ENCODE data around the gene NAP1L1.
"Not testable (repeated sequence)": the region's sequence is repeated elsewhere in the genome, so short reads cannot be mapped to it uniquely, and the experiment has no call there.

Gene NAP1L1

DNA sequence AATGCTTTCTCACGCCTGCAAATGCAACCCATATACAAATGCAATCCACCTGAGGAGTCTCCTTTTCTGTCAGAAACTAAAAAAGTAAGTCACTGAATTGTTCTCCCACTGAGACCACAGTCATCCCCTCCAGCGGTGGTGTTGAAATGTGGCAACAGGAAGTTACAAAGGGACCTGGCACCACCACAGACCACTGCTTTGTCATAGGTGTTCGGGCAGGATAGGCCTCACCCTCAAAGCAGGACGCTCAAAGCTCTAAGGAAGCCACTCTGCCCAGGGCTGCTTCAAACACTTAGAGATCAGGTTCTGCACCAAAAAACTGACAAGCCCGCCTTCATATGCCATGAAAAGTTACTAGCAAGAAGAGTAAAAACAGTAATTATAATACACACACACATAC lies 64.2 kb downstream of the NAP1L1 start:
- peak; percentile 69 to 85 (median 71) for DNase-seq

DNA sequence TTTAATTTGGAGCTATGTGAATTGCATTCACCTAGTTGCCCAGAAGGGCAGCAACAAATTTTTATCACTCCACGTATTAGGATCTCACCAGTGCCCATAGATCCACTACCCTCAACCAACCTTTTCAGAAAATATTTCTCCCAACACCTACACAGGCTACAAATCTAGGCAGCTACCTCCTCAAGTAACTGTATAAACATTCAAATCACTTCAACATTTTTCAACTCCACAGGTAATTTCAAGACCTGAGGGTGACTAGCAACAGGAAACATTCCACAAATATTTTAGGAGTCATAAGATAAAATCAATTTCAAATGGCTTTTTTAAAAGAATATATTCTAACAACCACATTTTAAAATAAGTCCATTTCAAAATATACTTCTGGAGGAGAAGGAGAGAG lies 65.8 kb downstream of the NAP1L1 start:
- DNase-seq: no peak

DNA sequence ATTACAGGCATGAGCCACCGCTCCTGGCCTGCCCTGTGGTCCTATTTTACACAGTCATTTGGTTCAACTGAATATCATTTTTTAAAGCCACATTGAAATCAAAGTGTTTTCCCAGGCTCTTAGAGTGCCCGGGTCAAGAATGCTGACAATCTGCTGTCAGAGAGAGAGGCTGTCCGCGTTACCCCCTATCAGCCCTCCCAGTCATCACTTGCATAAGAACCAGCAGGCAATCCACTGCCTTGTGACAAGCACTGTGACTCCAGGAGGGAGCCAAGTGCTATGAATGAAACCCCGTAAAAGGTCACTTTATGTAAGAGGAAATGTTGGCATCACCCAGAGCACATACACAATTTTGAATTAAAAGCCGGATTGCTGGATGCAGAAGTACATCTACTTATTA lies 66.4 kb downstream of the NAP1L1 start:
- peak; percentile 81 to 95 (median 85) for DNase-seq

DNA sequence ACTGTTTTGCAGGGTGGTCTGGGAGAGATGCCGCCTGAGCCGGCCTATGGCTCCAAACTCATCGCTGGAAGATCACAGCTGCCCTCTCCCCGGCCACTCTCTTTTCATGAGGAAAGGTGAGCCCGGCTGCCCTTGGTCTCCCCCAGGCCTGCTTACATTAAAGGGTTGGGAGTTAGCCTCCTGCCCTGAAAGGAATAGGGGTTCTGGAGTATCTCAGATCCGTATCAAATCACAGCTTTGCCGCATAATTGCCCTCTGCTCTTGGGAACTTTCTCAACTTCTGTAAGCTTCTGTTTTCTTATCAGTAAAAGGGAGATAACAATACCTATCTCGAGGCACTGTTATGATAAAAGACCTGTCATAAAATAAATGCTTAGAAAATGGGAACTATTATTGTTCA lies 70.5 kb downstream of the NAP1L1 start:
- no peak for DNase-seq

DNA sequence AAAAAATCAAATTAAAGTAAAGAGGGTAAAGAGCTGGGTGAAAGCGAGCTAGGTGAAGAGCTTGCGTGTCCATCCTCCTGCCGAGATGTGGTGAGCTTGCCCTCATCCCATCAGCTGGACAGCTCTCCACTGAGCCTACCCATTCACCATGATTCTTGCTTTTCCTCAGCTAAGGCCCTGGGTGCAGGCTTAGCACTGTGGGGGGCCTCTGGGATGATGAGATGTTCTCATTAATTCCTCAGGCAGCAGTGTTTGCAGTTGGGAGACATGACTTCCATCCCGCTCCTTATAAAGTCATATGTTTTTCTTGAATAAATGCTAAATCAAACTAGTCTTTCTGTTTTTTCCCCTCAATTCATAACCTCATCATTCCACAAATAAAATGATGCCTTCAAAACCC lies 70.9 kb downstream of the NAP1L1 start:
- DNase-seq: no peak

DNA sequence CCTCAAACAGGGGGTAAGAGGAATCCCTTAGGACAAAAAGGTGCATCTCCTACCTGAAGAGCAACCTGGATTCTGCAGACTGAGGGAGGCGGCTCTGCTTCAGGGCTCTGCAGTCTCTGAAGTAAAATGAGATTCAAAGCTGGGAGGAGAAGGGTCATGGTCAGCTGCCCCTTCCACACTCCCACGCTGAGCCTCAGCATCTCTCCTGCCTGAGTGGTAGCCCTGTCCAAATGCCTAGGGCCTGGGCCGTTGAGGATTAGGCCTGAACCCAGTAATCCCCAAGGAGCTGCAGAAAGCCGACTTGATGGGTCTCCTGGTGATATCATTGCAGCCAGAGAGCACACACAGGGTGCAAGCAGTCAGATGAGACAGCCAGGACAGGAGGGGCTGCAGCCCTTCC lies 71.8 kb downstream of the NAP1L1 start:
- no peak for DNase-seq

DNA sequence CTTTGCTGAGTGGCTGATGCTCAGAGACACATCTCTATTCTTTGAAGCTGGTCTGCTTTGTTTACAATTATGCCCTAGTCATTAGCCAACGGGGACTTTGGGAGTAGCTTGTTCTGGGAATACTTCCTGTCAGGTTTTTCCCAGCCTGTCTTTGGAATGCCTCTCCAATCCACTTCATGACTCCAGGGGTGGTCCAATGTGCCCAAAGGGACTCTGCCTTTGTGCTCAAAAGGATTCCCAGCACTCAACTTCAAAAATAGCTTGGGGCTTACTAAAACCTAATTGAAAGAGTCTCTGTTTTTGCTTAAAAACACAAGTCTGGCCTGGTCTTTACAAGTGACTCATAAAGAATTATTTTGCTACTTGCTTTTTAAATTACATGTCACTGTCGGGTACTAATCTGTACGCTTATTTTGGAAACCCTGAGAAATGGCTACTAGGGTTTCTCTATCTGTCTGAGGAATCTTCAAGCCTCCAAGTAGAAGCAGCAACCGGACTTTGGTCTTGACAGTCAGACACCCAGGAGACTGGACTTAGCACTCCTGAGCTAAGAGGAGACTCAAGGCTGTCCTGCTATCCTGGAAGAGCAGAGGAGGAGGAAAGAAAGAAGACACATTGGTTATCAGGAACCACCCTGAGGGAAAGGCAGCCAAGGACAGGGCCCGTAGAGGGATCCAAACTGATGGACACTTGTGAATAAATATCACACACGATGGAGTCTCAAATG lies 73.6 kb downstream of the NAP1L1 start:
- no peak for DNase-seq

DNA sequence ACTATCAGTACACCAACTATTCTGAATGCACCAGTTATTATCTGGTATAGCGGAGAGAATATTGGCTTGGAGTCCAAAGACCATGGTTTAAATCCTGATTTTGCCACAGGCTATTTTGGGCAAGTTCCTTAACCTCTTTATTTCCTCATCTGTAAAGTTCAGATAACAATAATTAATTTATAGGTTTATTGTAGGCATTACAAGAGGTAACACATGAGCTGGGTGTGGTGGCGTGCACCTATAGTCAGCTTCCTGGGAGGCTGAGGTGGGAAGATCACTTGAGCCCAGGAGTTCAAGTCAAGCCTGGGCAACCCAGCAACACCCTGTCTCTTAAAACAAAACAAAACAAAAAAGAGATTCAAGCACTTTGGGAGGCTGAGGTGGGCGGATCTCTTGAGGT lies 76.1 kb downstream of the NAP1L1 start:
- no peak for DNase-seq

DNA sequence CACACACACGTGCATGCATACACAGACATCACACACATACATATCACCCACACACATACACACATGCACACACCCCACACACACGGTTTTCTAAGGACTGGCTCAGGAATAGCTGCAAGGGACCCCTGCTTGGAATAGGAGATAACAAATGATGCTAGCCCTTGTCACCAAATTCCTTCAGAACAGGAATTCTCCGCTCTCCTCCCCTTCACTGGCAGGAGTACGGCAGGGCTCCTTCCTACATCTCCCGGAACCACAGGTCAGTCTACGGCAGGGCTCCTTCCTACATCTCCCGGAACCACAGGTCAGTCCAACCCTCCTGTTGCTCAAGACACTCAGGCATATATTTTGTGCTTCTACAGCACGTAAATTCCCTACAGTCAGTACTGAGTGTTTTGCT lies 76.8 kb downstream of the NAP1L1 start:
- no peak for DNase-seq

DNA sequence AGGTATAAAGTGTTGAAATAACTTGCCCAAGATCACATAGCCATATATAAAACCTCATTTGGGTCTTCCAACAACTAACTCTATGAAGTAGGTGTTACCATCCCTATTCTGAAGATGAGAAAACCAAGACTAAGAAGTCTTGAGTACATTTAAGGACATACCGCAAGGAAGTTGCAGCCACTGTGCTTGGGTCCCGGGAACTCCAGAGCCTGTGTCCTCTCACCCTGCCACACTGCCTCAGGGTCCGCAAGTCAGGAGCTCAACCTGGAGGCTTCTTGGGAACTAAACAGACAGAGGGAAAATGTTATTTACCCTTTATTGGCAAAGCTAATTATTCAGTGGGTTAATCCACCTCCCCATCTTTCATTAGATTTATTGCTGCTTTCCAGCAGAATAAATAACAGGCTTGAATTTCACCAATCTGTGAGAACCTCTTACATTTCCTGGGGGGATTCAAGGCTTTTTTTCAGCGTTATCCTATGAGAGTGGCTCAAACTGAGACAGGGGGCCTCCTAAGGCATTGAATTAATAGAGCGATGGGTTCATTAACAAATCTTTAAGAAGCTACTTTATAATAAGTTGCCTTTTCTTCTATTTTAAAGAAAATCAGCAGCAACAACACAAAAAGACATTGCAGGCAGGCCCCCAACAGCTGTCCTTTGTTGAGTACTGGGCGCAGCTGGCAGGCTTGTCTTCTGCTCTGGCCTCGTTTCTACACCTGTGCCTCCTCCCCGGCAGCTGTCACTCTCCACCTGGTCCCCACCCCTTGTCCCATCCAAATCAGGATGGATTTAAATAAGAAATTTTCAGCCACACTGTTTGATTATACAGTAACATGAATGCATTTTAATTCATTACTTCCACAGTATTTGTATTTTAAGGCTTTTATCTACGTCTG lies 78.2 kb downstream of the NAP1L1 start:
- no peak for DNase-seq

DNA sequence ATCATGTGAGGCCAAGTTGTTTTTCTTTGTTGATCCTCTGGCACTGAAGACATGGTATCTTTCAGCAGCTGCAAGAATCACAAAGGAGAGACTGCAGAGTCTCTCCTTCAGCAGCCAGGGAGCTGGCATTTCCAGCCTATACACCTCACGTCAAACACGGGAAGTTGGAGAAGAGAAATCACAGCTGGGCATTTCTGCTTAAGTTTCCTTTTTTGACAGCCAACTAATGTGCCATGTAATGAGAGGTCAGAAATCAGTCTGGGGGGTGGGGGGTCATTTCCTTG lies 81.2 kb downstream of the NAP1L1 start:
- no peak for DNase-seq

DNA sequence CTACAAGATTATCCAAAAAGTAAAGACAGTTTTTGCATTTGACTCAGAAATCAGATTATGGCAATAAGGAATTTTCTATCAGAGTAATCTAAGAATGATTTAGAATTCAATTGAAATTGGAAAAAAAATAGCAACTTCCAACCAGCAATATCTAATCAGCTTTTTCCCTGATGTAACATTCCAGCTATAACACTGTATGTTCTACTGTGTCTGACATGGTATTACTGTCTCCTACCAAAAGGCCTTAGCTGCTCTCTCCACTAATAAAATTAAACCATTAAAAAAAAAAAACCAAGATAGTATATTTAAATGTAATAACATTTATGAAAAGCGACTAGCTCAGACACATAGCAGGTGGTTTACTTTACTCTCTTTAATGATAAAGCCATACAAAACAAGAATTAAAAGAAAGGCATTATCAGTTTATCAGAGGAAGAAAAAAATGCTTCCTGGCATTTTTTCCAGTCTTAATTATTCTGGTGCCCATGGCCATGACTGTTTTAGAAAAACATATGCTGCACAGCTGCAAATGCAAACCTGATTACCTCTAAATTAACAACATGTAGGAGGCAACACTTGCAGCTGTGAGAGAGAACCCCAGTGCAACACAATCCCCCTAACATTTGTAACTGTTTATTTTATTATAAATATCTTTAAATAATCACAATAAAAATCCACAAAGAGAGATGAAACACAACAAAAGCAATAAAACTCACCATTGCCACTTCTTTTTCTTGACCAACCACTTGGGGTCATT lies 81.7 kb downstream of the NAP1L1 start:
- DNase-seq: no peak

DNA sequence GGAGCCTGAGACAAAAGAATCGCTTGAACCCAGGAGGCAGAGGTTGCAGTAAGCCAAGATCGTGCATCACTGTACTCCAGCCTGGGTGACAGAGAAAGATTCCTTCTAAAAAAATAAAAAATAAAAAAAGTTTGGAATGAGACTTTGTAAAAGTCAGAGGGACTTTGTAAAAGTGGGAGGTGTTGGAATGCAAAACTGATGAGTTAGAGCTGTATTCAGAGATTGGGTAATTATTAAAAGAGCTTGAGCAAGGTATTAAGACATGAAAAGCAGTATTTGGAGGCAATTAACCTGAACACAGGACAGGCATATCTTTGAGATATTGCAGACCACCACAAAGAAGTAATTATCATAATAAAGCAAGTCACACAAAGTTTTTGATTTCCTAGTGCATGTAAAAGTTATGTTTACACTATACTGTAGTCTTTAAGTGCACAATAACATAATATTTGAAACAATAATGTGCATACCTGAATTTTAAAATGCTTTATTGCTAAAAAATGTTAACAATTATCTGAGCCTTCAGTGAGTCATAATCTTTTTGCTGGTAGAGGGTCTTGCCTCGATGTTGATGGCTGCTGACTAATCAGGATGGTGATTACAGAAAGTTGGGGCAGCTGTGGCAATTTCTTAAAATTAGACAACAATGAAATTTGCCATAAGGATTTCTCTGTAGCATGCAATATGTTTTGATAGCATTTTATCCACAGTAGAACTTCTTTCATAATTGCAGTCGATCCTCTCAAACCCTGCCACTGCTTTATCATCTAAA lies 86.0 kb downstream of the NAP1L1 start:
- no peak for DNase-seq

DNA sequence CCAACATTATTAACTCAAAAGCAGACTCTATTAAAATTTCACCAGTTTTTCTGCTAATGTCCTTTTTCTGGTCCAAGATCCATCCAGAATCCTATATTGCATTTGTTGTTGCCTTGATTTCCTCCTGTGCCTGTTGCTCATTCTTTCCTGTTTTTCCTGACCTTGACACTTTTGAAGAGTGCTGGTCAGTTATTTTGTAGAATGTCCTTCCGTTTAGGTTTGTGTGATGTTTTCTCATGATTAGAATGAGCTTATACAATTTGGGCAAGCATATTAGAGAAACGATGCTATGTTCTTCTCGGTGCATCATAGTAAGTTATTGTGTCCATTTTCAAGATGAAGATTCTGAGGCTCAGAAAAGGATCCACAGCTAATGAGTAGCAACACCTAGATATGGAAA lies 86.8 kb downstream of the NAP1L1 start:
- no peak for DNase-seq

DNA sequence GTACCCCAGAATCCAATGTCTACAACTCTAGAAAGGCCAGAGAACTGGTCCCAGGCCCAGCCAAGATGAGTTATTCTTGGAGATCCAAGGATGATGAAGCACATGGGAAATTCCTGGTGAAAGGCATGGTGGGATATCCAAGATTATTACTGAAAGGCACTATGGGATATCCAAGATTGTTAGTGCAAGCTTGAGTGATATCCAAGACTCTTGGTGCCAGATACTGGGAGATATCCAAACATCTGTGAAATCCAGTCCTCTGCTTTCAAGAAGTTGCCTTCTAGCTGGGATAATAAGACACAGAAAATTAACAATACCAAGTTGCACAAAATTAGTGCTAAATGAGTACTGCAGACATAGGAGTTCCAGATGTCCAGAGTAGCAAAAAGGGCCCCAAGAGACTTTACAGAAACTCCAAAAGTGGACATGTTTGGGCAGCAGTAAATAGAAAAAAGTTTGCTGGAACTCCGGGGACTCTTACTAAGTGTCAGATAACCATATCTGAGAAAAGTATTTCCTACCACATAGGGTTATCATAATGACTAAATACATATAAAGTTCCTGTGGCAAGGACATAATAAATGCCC lies 87.5 kb downstream of the NAP1L1 start:
- no peak for DNase-seq

DNA sequence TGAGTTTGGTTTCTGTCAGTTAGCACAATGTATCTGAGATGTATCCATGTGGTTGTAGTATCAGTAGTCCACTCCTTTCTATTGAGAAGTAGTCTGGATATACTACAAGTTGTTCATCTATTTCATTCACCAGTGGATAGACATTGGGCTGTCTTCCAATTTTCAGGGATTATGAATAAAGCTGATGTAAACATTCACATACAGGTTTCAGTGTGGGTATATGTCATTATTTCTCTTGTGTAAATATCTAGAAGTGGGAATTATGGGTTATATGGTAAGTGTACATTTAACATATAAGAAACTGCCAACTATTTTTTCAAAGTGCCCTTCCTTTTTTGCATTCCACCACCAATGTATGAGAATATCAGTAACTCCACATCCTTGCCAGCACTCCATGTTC lies 88.8 kb downstream of the NAP1L1 start:
- no peak for DNase-seq

DNA sequence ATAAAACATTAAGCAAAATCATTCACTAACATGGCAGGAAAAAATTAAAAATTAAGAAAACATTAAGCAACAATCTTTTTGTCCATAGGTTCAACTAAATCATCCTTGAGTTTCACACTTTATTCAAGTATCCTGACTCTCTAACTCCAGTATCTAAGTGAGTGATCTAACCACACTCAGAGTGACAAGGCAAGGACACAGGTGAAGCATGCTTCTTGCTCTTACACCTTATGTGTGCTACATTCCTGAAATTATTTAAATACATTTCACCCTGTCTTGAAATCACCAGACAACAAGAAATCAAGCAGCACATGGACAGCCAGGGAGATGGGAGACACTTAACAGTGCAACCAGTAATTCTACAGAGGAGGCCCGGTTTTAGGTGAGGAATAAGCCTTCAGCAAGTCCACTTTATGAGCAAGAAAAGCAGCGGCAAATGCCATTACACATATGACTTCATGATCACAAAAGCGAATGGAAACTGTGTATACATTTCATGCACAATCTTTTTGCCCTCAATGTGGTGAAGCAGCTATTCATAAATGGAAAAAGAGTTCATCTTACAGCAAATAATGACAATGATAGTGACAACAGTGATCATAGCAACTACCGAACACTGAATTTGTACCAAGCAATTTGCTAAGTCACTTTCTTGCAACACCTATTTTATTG lies 90.3 kb downstream of the NAP1L1 start:
- DNase-seq: no peak

DNA sequence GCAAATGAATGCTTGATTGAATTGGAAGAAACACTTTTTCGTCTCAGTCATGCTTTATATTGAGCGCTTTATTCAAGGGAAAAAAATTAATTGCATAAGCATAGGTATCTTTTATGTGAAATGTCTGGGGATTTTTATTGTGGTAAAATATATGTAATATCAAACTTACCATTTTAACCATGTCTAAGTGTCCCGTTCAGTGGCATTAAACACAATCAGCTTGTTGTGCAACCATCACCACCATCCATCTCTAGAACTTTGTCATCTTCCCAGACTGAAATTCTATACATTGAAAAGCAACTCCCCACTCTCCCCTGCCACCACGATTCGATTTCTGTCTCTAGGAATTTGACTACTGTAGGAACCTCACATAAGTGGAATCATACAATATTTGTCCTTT lies 92.7 kb downstream of the NAP1L1 start:
- DNase-seq: no peak

DNA sequence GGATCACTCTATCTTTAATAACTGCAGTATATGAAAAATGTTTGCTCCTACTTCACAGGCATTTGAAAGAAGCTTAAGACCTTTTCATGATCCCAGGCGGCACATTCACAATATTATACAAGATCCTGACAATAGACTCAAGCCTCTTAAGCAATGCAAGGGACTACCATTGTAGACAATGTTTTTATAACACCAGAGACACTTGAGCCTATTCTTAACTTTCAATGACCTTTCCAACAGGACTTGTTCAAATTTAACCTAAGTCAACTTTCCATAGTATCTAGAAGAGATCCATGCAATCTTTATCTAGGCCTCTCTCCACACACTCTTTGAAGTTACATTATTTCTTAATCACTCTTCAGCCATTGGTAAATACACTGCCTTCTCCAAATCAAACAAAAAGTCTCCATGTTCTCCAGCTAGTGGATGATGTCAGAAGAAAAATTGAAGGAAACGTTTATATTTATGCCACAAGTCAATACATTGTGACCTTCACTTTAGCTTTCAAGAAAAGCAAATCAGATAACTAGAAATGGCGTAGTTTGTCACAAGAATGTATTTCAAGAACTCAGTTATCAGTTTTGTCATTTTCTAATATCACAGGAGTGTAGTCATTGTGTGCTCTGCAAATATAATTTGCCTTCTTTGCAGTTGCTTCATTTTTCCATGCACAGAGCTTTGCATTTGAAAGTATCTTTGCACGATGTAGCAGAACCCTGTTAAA lies 94.1 kb downstream of the NAP1L1 start:
- no peak for DNase-seq

DNA sequence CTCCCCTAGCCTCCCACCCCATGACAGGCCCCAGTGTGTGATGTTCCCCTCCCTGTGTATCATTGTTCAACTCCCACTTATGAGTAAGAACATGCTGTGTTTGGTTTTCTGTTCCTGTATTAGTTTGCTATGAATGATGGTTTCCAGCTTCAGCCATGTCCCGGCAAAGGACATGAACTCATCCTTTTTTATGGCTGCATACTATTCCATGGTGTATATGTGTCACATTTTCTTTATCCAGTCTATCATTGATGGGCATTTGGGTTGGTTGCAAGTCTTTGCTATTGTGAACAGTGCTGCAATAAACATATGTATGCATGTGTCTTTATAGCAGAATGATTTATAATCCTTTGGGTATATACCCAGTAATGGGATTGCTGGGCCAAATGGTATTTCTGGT lies 96.8 kb downstream of the NAP1L1 start:
- not testable (repeated sequence) for DNase-seq
